Measurements from ENCODE around the gene TAS1R3. TPM values are rescaled to one million over a fixed set of nuclear protein-coding genes. Genes with fewer than 3 reads are reported as not detected.

The TAS1R3 gene
- total RNA-seq, 1 donor from 2014 or later = 1.1 TPM

DNA sequence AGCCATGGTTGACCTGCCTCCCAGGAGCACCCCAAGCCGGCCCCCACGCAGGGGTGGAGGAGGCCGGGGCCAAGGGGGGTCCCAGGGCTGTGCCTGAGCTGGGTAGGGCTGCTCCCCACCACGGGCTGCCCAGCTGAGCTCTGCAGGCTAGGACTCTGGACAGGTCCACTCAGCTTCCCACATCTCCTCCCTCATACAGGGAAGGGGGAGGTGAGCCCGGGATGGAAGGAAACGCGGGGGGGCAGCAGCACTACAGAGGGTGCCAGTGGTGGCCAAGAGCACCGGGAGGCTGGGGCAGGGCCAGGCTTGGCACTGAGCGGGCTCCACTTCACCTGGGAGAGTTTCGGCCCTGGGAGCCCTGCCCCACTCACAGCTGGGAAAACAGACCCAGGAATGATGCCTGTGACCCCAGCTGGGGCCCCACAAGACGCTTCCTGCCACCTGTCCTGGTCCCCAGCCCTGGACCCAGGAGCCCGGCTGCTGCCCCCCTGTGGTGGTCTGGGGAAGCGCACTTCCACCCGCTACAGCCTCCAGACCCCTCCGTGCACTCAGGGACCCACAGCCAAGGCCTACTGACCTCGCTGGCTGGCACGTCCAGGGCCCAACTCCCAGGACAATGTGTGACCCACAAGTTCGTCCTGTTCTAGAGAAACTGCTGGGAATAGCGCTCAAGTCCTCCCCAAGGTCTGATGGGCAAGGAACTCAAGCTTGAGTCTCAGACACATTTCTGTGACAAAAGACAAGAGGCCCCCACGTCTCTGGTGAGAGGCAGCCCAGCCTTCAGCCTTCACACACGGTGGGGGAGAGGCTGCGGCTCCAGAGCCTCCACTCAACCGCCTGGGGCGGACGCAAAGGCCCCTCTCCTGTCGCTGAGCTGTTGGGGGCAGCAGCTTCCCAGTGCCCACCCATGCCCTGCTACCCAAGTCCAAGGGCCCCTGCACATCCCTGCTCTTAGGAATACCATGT lies 40.9 kb downstream of the TAS1R3 start:
- peaks cover 3% of the 10 kb centered on the region for H3K4me1 Mint-ChIP-seq (ENCODE audit: low read depth)
- H3K9me3 Mint-ChIP-seq (ENCODE audit: low read depth) = no peaks in the 10 kb centered on the region
- H3K4me3 Mint-ChIP-seq (ENCODE audit: low read depth) = peak overlapping the region; percentile 52
- peak; percentile 89 for TF ChIP-seq CTCF (IDR thresholded peaks at IDR 0.05; ENCODE audit: unreplicated experiment)
- peak; percentile 80 for DNase-seq (ENCODE audit: low spot score, unreplicated experiment)
- peaks cover 3% of the 10 kb centered on the region for H3K36me3 Mint-ChIP-seq (ENCODE audit: insufficient read depth)
- H3K27me3 Mint-ChIP-seq = no peaks in the 10 kb centered on the region
- H3K27ac Mint-ChIP-seq = no peak overlapping the region

GRCh38 chr1:1373051-1373814 lies 42.2 kb downstream of the TAS1R3 start:
- Mint-ChIP-seq H3K36me3 (ENCODE audit: insufficient read depth) (peaks cover 3% of the 10 kb centered on the region), H3K4me1 (ENCODE audit: low read depth) (peaks cover 3% of the 10 kb centered on the region), H3K27me3 (no peaks in the 10 kb centered on the region), H3K4me3 (ENCODE audit: low read depth) (peak overlapping the region; percentile 87), H3K9me3 (ENCODE audit: low read depth) (no peaks in the 10 kb centered on the region), H3K27ac (no peak overlapping the region)
- no peak for DNase-seq (ENCODE audit: low spot score, unreplicated experiment)
- no peak for TF ChIP-seq CTCF (IDR thresholded peaks at IDR 0.05; ENCODE audit: unreplicated experiment)

DNA sequence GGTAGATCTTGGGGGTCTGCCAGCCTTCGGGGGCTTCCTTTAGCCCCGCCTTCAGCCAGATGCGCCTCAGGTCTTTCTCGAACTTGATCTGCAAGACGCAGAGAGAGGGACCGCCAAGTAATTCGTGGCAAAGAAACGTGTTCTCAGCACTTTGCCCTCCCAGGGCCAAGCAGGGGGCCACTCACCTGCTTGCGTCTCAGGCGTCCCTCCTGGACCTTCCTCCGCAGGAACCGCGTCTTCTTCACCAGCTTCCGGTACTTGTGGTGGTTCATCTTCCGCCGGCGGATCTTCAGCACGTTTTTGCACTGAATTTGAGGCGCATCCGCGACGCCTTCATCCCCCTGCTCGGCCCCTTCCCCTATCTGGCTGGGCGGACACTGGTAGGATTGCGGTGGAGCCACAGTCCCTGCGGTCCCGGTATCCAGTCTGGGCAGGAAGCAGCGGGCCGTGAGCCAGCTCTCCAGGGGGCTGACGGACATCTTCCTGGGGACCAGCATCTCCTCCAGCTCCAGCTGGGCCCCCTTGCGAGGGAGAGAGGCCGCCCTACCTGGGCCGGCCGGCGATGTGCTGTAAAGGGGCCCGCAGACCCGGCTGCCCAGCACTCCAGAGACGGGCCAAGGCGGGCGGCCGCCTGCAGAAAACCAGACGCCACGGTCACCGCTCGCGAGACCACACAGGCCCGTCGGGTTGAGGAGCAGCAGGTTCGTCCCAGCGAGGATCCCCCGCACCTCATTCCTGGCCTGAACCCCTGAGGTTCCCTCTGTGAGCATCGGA lies 42.9 kb downstream of the TAS1R3 start:
- no peak for TF ChIP-seq CTCF (IDR thresholded peaks at IDR 0.05; ENCODE audit: unreplicated experiment)
- no peak overlapping the region for H3K27ac Mint-ChIP-seq
- H3K4me1 Mint-ChIP-seq (ENCODE audit: low read depth) = peaks cover 3% of the 10 kb centered on the region
- no peak for DNase-seq (ENCODE audit: low spot score, unreplicated experiment)
- H3K27me3 Mint-ChIP-seq = no peaks in the 10 kb centered on the region
- H3K36me3 Mint-ChIP-seq (ENCODE audit: insufficient read depth) = peaks cover 3% of the 10 kb centered on the region
- H3K4me3 Mint-ChIP-seq (ENCODE audit: low read depth) = peak overlapping the region; percentile 87
- no peaks in the 10 kb centered on the region for H3K9me3 Mint-ChIP-seq (ENCODE audit: low read depth)

GRCh38 chr1:1374589-1374928 lies 43.5 kb downstream of the TAS1R3 start:
- Mint-ChIP-seq H3K9me3 (ENCODE audit: low read depth) (no peaks in the 10 kb centered on the region), H3K4me1 (ENCODE audit: low read depth) (peaks cover 3% of the 10 kb centered on the region), H3K4me3 (ENCODE audit: low read depth) (peak overlapping the region; percentile 87), H3K27ac (peak overlapping the region; percentile 96), H3K27me3 (no peaks in the 10 kb centered on the region), H3K36me3 (ENCODE audit: insufficient read depth) (peaks cover 3% of the 10 kb centered on the region)
- TF ChIP-seq CTCF (IDR thresholded peaks at IDR 0.05; ENCODE audit: unreplicated experiment) = no peak
- DNase-seq (ENCODE audit: low spot score, unreplicated experiment) = no peak
